Measurements from ENCODE around the gene CTNNA3.
"Not testable (repeated sequence)": the region's sequence is repeated elsewhere in the genome, so short reads cannot be mapped to it uniquely, and the experiment has no call there.

The CTNNA3 gene

DNA sequence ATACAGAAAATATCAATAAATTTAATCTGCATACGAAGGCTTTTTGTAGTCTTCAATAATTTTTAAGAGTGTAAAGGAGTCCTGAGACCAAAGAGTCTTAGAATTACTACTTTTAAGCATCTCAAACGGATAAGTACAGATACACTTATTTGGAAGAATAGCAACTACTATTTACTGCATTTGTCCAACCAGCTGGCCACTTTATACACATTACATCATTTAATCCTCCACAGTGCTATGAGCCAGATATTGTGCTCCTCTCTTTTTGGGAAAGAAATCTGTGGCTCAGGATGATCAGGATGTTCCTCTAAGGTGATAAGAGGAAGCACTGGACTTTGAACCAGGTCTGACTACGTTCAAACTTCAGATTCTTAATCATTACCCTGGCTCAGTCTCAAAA lies 1358.8 kb downstream of the CTNNA3 start:
- in situ Hi-C loops (cut with HindIII; ENCODE audit: low sequenced_read_pairs), result no loop called here
- TF ChIP-seq, protein P1, sequence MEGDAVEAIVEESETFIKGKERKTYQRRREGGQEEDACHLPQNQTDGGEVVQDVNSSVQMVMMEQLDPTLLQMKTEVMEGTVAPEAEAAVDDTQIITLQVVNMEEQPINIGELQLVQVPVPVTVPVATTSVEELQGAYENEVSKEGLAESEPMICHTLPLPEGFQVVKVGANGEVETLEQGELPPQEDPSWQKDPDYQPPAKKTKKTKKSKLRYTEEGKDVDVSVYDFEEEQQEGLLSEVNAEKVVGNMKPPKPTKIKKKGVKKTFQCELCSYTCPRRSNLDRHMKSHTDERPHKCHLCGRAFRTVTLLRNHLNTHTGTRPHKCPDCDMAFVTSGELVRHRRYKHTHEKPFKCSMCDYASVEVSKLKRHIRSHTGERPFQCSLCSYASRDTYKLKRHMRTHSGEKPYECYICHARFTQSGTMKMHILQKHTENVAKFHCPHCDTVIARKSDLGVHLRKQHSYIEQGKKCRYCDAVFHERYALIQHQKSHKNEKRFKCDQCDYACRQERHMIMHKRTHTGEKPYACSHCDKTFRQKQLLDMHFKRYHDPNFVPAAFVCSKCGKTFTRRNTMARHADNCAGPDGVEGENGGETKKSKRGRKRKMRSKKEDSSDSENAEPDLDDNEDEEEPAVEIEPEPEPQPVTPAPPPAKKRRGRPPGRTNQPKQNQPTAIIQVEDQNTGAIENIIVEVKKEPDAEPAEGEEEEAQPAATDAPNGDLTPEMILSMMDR (IDR thresholded peaks at IDR 0.05; ENCODE audit: low read depth, low read length), result no peak
- no peak overlapping the region for H3K4me3 ChIP-seq (ENCODE audit: low read depth, low read length)
- no peak for DNase-seq (ENCODE audit: low read depth, low spot score)

DNA sequence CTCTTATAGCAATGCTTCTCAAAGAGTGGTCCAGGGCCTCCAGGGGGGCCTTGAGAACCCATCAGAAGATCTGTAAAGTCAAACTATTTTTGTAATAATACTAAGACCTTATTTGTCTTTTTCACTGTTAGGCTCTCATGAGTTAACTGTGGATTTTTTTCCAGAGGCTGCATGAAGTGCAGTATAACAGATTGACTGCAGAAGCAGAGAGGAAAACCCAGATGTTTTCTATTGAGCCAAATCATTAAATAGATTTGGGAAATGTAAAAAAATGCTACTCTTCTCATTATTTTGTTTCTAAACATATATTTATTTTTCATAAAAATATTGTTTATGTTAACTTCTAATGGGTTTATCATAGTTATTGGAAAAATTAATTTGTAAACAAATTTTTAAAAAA lies 1359.2 kb downstream of the CTNNA3 start:
- TF ChIP-seq, protein P1 (IDR thresholded peaks at IDR 0.05; ENCODE audit: low read depth, low read length), result no peak
- DNase-seq (ENCODE audit: low read depth, low spot score), result no peak
- no peak overlapping the region for H3K4me3 ChIP-seq (ENCODE audit: low read depth, low read length)
- in situ Hi-C loops (cut with HindIII; ENCODE audit: low sequenced_read_pairs), result no loop called here

DNA sequence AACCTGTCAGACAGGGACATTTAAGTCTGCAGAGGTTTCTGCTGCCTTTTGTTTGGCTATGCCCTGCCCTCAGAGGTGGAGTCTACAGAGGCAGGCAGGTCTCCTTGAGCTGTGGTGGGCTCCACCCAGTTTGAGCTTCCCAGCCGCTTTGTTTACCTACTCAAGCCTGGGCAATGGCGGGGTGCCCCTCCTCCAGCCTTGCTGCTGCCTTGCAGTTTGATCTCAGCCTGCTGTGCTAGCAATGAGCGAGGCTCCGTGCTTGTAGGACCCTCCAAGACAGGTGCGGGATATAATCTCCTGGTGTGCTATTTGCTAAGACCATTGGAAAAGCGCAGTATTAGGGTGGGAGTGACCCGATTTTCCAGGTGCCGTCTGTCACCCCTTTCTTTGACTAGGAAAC lies 1360.2 kb downstream of the CTNNA3 start:
- DNase-seq (ENCODE audit: low read depth, low spot score); H3K4me3 ChIP-seq (ENCODE audit: low read depth, low read length); in situ Hi-C loops (cut with HindIII; ENCODE audit: low sequenced_read_pairs): not testable (repeated sequence)

DNA sequence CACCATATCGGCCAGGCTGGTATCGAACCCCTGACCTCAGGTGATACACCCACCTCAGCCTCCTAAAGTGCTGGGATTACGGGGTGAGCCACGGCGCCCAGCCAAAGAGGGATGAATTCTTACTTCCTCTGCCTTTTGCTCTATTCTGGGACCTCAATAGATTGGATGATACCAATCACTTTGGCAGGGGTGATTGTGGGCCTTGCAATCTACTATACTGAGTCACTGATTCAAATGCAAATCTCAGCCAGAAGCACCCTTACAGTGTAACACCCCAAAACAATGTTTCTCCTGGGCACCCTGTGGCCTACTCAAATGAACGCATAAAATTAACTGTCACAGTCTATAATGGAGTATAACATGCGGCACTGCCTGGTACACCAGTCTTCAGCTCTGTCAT lies 1366.8 kb downstream of the CTNNA3 start:
- TF ChIP-seq, protein P1 (IDR thresholded peaks at IDR 0.05; ENCODE audit: low read depth, low read length), result no peak
- in situ Hi-C loops (cut with HindIII; ENCODE audit: low sequenced_read_pairs), result no loop called here
- no peak for DNase-seq (ENCODE audit: low read depth, low spot score)

DNA sequence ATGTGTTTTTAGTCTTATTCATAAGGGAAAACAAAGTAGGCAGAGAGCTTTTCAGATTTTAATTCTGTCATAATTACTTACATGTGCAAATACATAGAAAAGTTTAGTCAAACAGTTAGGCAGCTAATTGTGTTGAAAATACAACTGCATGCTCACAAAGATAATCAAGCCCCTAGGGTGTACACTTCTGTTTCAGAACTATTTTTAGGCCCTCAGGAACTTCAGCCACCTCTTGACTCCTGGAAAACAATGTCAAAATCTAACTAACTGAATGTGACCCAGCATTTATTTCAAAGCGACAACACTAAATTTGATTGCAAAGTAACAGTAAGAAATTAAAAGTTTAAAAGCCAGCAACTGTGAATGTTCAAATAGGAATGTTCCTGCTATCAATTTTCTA lies 1369.1 kb downstream of the CTNNA3 start:
- DNase-seq (ENCODE audit: low read depth, low spot score), result no peak
- H3K4me3 ChIP-seq (ENCODE audit: low read depth, low read length), result no peak overlapping the region
- in situ Hi-C loops (cut with HindIII; ENCODE audit: low sequenced_read_pairs), result no loop called here
- TF ChIP-seq, protein P1 (IDR thresholded peaks at IDR 0.05; ENCODE audit: low read depth, low read length), result no peak

More for the DNA sequence above, 1366.8 kb downstream of the CTNNA3 start:
- H3K4me3 ChIP-seq (ENCODE audit: low read depth, low read length), result no peak overlapping the region

DNA sequence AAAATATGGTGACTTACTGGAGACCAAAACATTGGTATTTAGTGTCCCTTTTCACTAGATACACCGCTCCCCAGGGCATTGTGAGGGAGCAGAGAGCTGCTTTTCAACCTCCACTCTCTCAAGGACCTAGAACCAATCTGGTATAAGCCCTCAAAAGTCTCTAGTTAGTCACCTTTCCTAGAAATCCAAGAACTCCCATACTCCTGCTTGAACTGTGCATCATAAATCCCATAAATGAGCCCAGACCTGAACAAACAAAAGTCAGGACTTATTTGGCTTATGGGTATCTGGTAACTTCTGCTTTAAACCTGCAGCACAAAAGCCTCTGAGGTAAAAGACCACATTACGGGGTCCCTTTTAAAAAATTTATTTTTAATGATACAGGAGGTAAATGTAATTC lies 1373.2 kb downstream of the CTNNA3 start:
- TF ChIP-seq, protein P1 (IDR thresholded peaks at IDR 0.05; ENCODE audit: low read depth, low read length), result no peak
- H3K4me3 ChIP-seq (ENCODE audit: low read depth, low read length), result no peak overlapping the region
- in situ Hi-C loops (cut with HindIII; ENCODE audit: low sequenced_read_pairs), result no loop called here
- peak; percentile 1 for DNase-seq (ENCODE audit: low read depth, low spot score)

DNA sequence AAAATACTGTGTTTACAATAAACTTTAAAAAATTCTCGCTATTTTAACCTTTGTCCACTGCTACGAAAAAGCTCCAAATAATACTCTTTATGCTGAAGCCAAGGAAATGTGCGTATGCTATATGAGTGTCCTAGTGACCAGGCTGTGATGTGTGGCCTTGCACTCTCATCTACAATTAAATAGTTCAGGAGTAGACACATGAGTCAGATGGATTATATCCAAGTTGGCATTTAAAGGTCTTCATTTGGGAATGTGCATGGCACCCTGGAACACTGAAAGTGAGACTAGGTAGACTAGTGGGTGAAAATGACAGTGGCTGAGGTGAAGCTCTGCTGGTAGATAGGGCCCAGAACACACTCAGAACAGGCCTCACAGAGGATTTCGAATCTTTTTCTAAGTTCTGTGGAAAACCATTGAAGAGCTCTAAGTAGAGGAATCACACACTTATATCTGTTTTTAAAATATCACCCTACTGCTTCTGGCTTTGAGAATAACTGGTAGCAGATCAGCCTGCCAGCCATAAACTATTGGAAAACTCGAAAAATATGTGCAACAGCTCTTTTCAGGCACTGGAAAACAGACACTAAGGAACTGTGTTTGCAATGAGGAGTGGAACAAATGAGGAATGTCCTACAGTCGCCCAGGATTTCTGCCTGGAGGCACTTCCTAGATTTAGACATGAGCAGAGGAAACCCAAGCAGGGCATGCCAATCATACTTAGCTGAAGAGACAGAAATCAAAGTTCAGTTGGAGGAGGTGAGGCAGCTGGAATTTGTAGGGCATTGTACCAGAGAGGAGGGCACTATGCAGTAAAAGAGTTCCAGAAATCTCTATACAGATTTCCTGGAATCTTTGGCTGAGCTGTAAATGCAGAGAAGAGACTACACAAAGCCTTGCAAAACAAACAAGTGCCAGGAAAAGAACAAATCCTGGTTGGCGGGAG lies 1374.0 kb downstream of the CTNNA3 start:
- DNase-seq (ENCODE audit: low read depth, low spot score), result peak; percentile 27
- no peak overlapping the region for H3K4me3 ChIP-seq (ENCODE audit: low read depth, low read length)
- in situ Hi-C loops (cut with HindIII; ENCODE audit: low sequenced_read_pairs), result no loop called here
- TF ChIP-seq, protein P1 (IDR thresholded peaks at IDR 0.05; ENCODE audit: low read depth, low read length), result no peak
